GM19463 (cell line): Measurements from ENCODE around the gene ABCG8.

Source experiments
- ATAC-seq: cut with Tn5 transposase; IDR thresholded peaks from one replicate; pipeline ENCODE4 v1.9.1; 2021; ENCODE audit warnings: mild to moderate bottlenecking, moderate library complexity; ENCODE audit not compliant: unreplicated experiment

ABCG8 gene

GRCh38 chr2:43838560-43839267 is at the start of gene ABCG8, which contains the start of gene ABCG5:
Gene ABCG8 (plus strand): TSS chr2:43838971. CDS start chr2:43839054, 83 bp downstream.
Gene ABCG5 (minus strand): TSS chr2:43838839. CDS start chr2:43838679, 160 bp downstream.
- ATAC-seq: no peak

- no peak for ATAC-seq
These were observed 48.6 kb upstream of the ABCG8 start for GRCh38 chr2:43790147-43790546.

GRCh38 chr2:43791035-43791765 is 47.6 kb upstream of the ABCG8 start:
- ATAC-seq: no peak

- peak; percentile 72 for ATAC-seq
These were observed 46.1 kb upstream of the ABCG8 start for GRCh38 chr2:43792653-43793052.

- no peak for ATAC-seq
These were observed 43.8 kb upstream of the ABCG8 start for GRCh38 chr2:43794956-43795355.

- ATAC-seq: no peak
These were observed 42.6 kb upstream of the ABCG8 start for GRCh38 chr2:43796206-43796605.

GRCh38 chr2:43798300-43798699 is 40.5 kb upstream of the ABCG8 start:
- ATAC-seq: no peak

GRCh38 chr2:43800894-43801293 is 37.9 kb upstream of the ABCG8 start:
- ATAC-seq: no peak

- ATAC-seq: no peak
These were observed 36.6 kb upstream of the ABCG8 start for GRCh38 chr2:43802135-43802534.

GRCh38 chr2:43803113-43803512 is 35.7 kb upstream of the ABCG8 start:
- ATAC-seq: no peak

- no peak for ATAC-seq
These were observed 32.1 kb upstream of the ABCG8 start for GRCh38 chr2:43806719-43807031.

GRCh38 chr2:43810452-43810851 is 28.3 kb upstream of the ABCG8 start:
- ATAC-seq: no peak

- ATAC-seq: no peak
These were observed 27.9 kb upstream of the ABCG8 start for GRCh38 chr2:43810888-43811287.

GRCh38 chr2:43812006-43812405 is 26.8 kb upstream of the ABCG8 start:
- ATAC-seq: no peak

GRCh38 chr2:43812947-43813346 is 25.8 kb upstream of the ABCG8 start:
- ATAC-seq: no peak

GRCh38 chr2:43814711-43815110 is 24.1 kb upstream of the ABCG8 start:
- ATAC-seq: no peak

- no peak for ATAC-seq
These were observed 20.0 kb upstream of the ABCG8 start for GRCh38 chr2:43818761-43819160.

- no peak for ATAC-seq
These were observed 19.1 kb upstream of the ABCG8 start for GRCh38 chr2:43819491-43820163.

GRCh38 chr2:43822839-43823238 is 15.9 kb upstream of the ABCG8 start:
- ATAC-seq: no peak

- ATAC-seq: no peak
These were observed 15.0 kb upstream of the ABCG8 start for GRCh38 chr2:43823751-43824150.

GRCh38 chr2:43824512-43824911 is 14.3 kb upstream of the ABCG8 start:
- ATAC-seq: no peak

GRCh38 chr2:43824951-43825493 is 13.7 kb upstream of the ABCG8 start:
- ATAC-seq: no peak
